MM.1S (cell line): ENCODE measurements around the gene MPP3.

Experiments
- DNase-seq: peaks from one replicate; pipeline ENCODE4 v3.0.0-alpha.2; 2015
- H2AFZ ChIP-seq: fragments of 300-600 bp; sonication (generic); 2 replicates; pipeline ENCODE4 v1.6.0; 2016; ENCODE audit warnings: antibody characterized with exemption, low read length
- H3F3A ChIP-seq: fragments of 300-600 bp; sonication (generic); 2 replicates; pipeline ENCODE4 v1.6.1; 2016; ENCODE audit warnings: mild to moderate bottlenecking, antibody characterized with exemption, low read length, moderate library complexity, mixed read lengths; ENCODE audit not compliant: insufficient read depth
- H3K27ac ChIP-seq: fragments of 300-600 bp; sonication (generic); 2 replicates; pipeline ENCODE4 v1.5.1; 2016; ENCODE audit warnings: mild to moderate bottlenecking, low read length
- H3K27me3 ChIP-seq: fragments of 300-600 bp; sonication (generic); replicated peaks from 2 replicates; pipeline ENCODE4 v1.6.0; 2016; ENCODE audit warnings: low read length; ENCODE audit not compliant: insufficient read depth
- H3K36me3 ChIP-seq: fragments of 300-600 bp; sonication (generic); replicated peaks from 2 replicates; pipeline ENCODE4 v1.6.1; 2016; ENCODE audit warnings: mild to moderate bottlenecking, low read length, mixed read lengths; ENCODE audit not compliant: insufficient read depth
- H3K4me1 ChIP-seq: fragments of 300-600 bp; sonication (generic); 2 replicates; pipeline ENCODE4 v1.6.1; 2016; ENCODE audit warnings: low read length, mixed read lengths
- H3K4me2 ChIP-seq: fragments of 300-600 bp; sonication (generic); 2 replicates; pipeline ENCODE4 v1.6.0; 2016; ENCODE audit warnings: low read depth, low read length
- H3K4me3 ChIP-seq: fragments of 300-600 bp; sonication (generic); 2 replicates; pipeline ENCODE4 v1.5.1; 2016; ENCODE audit warnings: low read length, mixed read lengths
- H3K79me2 ChIP-seq: fragments of 300-600 bp; sonication (generic); 2 replicates; pipeline ENCODE4 v1.6.1; 2016; ENCODE audit warnings: mixed run types, low read length, mixed read lengths
- H3K9ac ChIP-seq: fragments of 300-600 bp; sonication (generic); 2 replicates; pipeline ENCODE4 v1.6.1; 2016; ENCODE audit warnings: low read length, mixed read lengths
- H3K9me2 ChIP-seq: fragments of 300-600 bp; sonication (generic); replicated peaks from 2 replicates; pipeline ENCODE4 v1.6.1; 2016; ENCODE audit warnings: mild to moderate bottlenecking, low read length, mixed read lengths; ENCODE audit not compliant: insufficient read depth
- H3K9me3 ChIP-seq: fragments of 300-600 bp; sonication (generic); replicated peaks from 2 replicates; pipeline ENCODE4 v1.6.1; 2016; ENCODE audit warnings: mild to moderate bottlenecking, low read length, mixed read lengths; ENCODE audit not compliant: insufficient read depth
- H4K20me1 ChIP-seq: fragments of 300-600 bp; sonication (generic); 2 replicates; pipeline ENCODE4 v1.6.1; 2016; ENCODE audit warnings: mild to moderate bottlenecking, low read length, moderate library complexity, mixed read lengths; ENCODE audit not compliant: insufficient read depth
- CTCF ChIP-seq: fragments of 300-600 bp; sonication (generic); IDR thresholded peaks from 2 replicates; pipeline ENCODE4 v1.5.1; 2016; ENCODE audit warnings: antibody characterized with exemption, low read length, mixed read lengths
- EZH2 ChIP-seq: fragments of 300-600 bp; sonication (generic); optimal IDR thresholded peaks from 2 replicates; pipeline ENCODE3; 2017; ENCODE audit warnings: low read depth, mild to moderate bottlenecking, antibody characterized with exemption, low read length, mixed read lengths
- EZH2phosphoT487 ChIP-seq: fragments of 300-600 bp; sonication (generic); IDR thresholded peaks from 2 replicates; pipeline ENCODE4 v1.6.1; 2018; ENCODE audit warnings: antibody characterized with exemption, low read length

The MPP3 gene

GRCh38 chr17:43758086-43758485 lies 74.9 kb downstream of the MPP3 start:
- no peak for DNase-seq
- Histone ChIP-seq H3F3A (no peaks in the 10 kb centered on the region), H2AFZ (no peak overlapping the region), H3K9ac (no peak overlapping the region), H3K36me3 (no peaks in the 10 kb centered on the region), H3K9me2 (no peaks in the 10 kb centered on the region), H3K27ac (no peak overlapping the region), H3K4me1 (no peaks in the 10 kb centered on the region), H3K4me2 (no peak overlapping the region), H3K4me3 (no peak overlapping the region), H4K20me1 (no peaks in the 10 kb centered on the region), H3K9me3 (no peaks in the 10 kb centered on the region), H3K27me3 (peaks cover 74% of the 10 kb centered on the region), H3K79me2 (no peaks in the 10 kb centered on the region)
- TF ChIP-seq EZH2 (no peak), CTCF (no peak), EZH2phosphoT487 (no peak)

DNA sequence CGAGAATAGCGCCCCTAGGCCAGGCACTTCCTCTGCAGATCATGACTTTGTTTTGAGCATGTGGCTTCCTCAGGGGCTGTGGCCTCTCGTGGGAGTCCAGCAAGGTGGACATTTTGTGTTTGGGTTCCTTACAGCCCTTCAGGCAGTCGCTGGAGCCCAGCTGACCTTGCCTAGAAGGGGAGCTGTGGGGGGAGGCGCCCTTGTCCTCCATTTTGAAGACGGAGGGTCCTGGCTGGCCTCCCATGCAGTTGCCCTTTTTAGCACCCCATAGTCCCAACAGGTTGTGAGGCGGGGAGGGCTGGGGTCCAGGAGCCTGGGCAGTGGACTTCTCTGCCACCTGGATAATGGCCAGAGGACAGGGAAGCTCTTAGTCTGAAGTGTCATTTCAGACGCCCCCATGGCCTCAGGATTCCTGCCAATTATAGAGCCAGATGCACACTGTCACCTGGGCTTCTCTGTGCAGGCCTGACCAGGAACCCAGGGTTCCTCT lies 75.7 kb downstream of the MPP3 start:
- no peaks in the 10 kb centered on the region for H3K79me2 ChIP-seq
- H3F3A ChIP-seq = no peaks in the 10 kb centered on the region
- no peaks in the 10 kb centered on the region for H4K20me1 ChIP-seq
- no peak overlapping the region for H3K4me2 ChIP-seq
- no peak overlapping the region for H2AFZ ChIP-seq
- no peaks in the 10 kb centered on the region for H3K9me3 ChIP-seq
- no peak overlapping the region for H3K9ac ChIP-seq
- no peaks in the 10 kb centered on the region for H3K36me3 ChIP-seq
- H3K27ac ChIP-seq = no peak overlapping the region
- no peaks in the 10 kb centered on the region for H3K4me1 ChIP-seq
- H3K27me3 ChIP-seq = peaks cover 79% of the 10 kb centered on the region
- no peak for DNase-seq
- H3K9me2 ChIP-seq = no peaks in the 10 kb centered on the region
- TF ChIP-seq EZH2phosphoT487 (no peak), CTCF (no peak), EZH2 (no peak)
- H3K4me3 ChIP-seq = no peak overlapping the region

DNA sequence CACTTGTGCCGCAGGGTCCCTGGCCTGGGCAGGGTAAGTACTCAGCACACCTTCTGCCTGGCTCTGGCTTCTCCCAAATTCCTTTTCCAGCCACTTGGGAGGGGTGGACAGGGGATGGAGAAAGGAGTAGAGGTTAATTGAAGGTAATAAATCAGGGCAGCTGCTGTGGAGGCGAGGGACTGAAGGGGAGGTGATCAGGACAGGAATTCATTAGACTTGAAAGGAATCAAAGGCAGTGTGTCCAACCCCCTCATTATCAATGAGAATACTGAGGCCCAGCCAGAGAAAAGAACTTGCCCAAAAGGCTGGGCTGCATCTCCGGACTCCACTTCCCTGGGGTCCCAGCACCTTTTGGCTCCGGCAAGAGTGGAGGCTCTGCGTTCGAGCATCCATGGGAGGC lies 76.7 kb downstream of the MPP3 start:
- no peaks in the 10 kb centered on the region for H4K20me1 ChIP-seq
- H3F3A ChIP-seq = no peaks in the 10 kb centered on the region
- no peaks in the 10 kb centered on the region for H3K9me2 ChIP-seq
- no peak overlapping the region for H3K27ac ChIP-seq
- no peaks in the 10 kb centered on the region for H3K79me2 ChIP-seq
- H3K4me3 ChIP-seq = no peak overlapping the region
- H3K9me3 ChIP-seq = no peaks in the 10 kb centered on the region
- H2AFZ ChIP-seq = no peak overlapping the region
- no peak overlapping the region for H3K9ac ChIP-seq
- no peaks in the 10 kb centered on the region for H3K36me3 ChIP-seq
- TF ChIP-seq EZH2phosphoT487 (no peak), EZH2 (no peak), CTCF (no peak)
- no peaks in the 10 kb centered on the region for H3K4me1 ChIP-seq
- peaks cover 86% of the 10 kb centered on the region for H3K27me3 ChIP-seq
- no peak overlapping the region for H3K4me2 ChIP-seq
- DNase-seq = no peak
